Measurements from ENCODE around the gene PPP1R14D. TPM values are rescaled to one million over a fixed set of nuclear protein-coding genes. Genes with fewer than 3 reads are reported as not detected.

Gene PPP1R14D
- total and polyA plus RNA-seq, 2 of the 8 experiments (the other 6 are each of a cell fraction or from before 2014, with no cell fraction given): not detected

DNA sequence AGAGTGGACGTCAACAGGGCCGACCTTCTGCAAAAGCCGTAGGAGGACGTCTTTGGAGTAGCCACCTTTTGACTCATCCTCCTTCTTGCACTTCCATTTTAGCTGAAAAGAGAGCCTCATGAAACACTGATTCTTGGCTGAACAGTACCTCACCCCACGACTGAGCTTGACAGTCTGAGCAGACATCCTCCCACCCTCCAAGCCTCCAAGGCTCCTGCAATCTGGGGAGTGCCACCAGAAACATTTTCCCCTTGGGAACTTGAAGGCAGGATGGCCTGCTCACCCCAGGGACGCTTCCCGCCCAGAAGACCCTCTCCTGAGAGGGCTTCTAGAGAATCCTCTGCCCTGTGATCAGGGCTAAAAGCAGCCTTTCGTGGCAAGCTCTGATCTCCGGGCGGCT lies 53.5 kb downstream of the PPP1R14D start:
- Histone ChIP-seq H3K4me1 (replicated peaks in 1 of 4; ENCODE audit: control insufficient read depth in 3 of 4, insufficient read depth in 4 of 4, low read length in 3 of 4) (no peaks in the 10 kb centered on the region), H4K8ac (ENCODE audit: extremely low read depth, insufficient read depth, low read length) (no peak overlapping the region), H4K5ac (ENCODE audit: insufficient read length, low read depth, low read length) (no peak overlapping the region), H3K27me3 (replicated peaks in 1 of 4; ENCODE audit: control insufficient read depth in 3 of 4, extremely low read depth in 1 of 4, insufficient read depth in 3 of 4, low read length in 3 of 4) (no peaks in the 10 kb centered on the region), H4K91ac (replicated peaks; ENCODE audit: insufficient read length, low read length) (no peak overlapping the region), H3K14ac (ENCODE audit: insufficient read length) (no peak overlapping the region), H3K79me2 (ENCODE audit: control insufficient read depth in 1 of 2, insufficient read depth in 2 of 2, low read length in 2 of 2) (no peaks in the 10 kb centered on the region), H3K4me2 (ENCODE audit: insufficient read depth in 1 of 2, low read depth in 2 of 2, low read length in 2 of 2) (no peak overlapping the region), H3K23me2 (ENCODE audit: low read depth, low read length) (no peaks in the 10 kb centered on the region), H2BK5ac (ENCODE audit: low read depth, low read length) (no peak overlapping the region), H3K4ac (replicated peaks; ENCODE audit: insufficient read length, low read depth, low read length) (no peak overlapping the region), H2BK20ac (ENCODE audit: low read length) (no peak overlapping the region), H2BK15ac (ENCODE audit: low read length) (no peak overlapping the region), H3K9ac (replicated peaks in 1 of 4; ENCODE audit: extremely low read depth in 1 of 4, low read depth in 3 of 4, low read length in 3 of 4) (no peak overlapping the region), H4K20me1 (replicated peaks in 1 of 2; ENCODE audit: control insufficient read depth in 1 of 2, insufficient read depth in 2 of 2, low read length in 2 of 2) (peaks cover 0 to 3% of the 10 kb centered on the region in 2 experiments), H2BK120ac (replicated peaks; ENCODE audit: low read depth, low read length) (no peak overlapping the region), H3K27ac (ENCODE audit: low read depth, low read length) (no peak overlapping the region), H3K18ac (ENCODE audit: extremely low read depth, low read length) (no peak overlapping the region), H3K23ac (ENCODE audit: insufficient read length) (no peak overlapping the region), H2AK5ac (ENCODE audit: low read depth, low read length) (no peak overlapping the region), H3K9me3 (ENCODE audit: insufficient read depth in 2 of 2, low read depth in 1 of 2, low read length in 1 of 2) (no peaks in the 10 kb centered on the region), H2AFZ (ENCODE audit: low read length) (no peak overlapping the region), H3K56ac (replicated peaks; ENCODE audit: insufficient read length, low read depth, low read length) (no peak overlapping the region), H3K79me1 (ENCODE audit: low read depth, low read length) (no peaks in the 10 kb centered on the region; the same call in 1 of the 2 replicates), H3K4me3 (ENCODE audit: extremely low read depth in 1 of 4, insufficient read depth in 2 of 4, low read depth in 3 of 4, low read length in 4 of 4) (no peak overlapping the region), H2BK12ac (ENCODE audit: low read depth, low read length) (no peak overlapping the region), H3K36me3 (ENCODE audit: control insufficient read depth in 2 of 4, insufficient read depth in 4 of 4, low read length in 3 of 4) (peaks cover 0 to 20% (median 6%) of the 10 kb centered on the region in 4 experiments; a peak in 4 of 8 replicates)
- no peak for DNase-seq (ENCODE audit: low read depth in 1 of 2, low spot score in 2 of 2)
- FAIRE-seq: no peak
- POLR2A ChIA-PET (ENCODE audit: partially characterized antibody): interaction anchor here (0.6 to 1.1 kb wide), 3 partner anchors 31 to 438 kb away, joined by 3 read pairs; no protein-coding TSS in a partner anchor
- CTCF ChIA-PET (ENCODE audit: partially characterized antibody): interaction anchor here (1.0 to 15.3 kb wide), 3 partner anchors 7 to 25 kb away, joined by 3 to 184 read pairs (median 4); no protein-coding TSS in a partner anchor
- WGBS, 2 experiments (ENCODE audit: extremely low coverage in 1 of 2, insufficient coverage in 1 of 2, insufficient read length in 1 of 2, insufficient replicate concordance in 2 of 2, low coverage in 1 of 2, low lambda C conversion rate in 2 of 2, missing lambda C conversion rate in 1 of 2): 92% methylated on average over 10 of the region's 10 CpGs; no CpG with 5 or more reads in 1 of the 2 experiments
- TF ChIP-seq SIN3A (conservative IDR thresholded peaks at IDR 0.05 in 1 of 2, IDR thresholded peaks at IDR 0.05 in 1 of 2; ENCODE audit: low read depth in 1 of 2, low read length in 2 of 2) (no peak), CBX5 (IDR thresholded peaks at IDR 0.05; ENCODE audit: low read depth, low read length) (no peak), SP2 (IDR thresholded peaks at IDR 0.05; ENCODE audit: low read length) (no peak), BACH1 (IDR thresholded peaks at IDR 0.05; ENCODE audit: low read length) (no peak), JUN (IDR thresholded peaks at IDR 0.05; ENCODE audit: low read depth, low read length) (no peak), RFX5 (IDR thresholded peaks at IDR 0.05; ENCODE audit: borderline replicate concordance, low read depth, low read length) (no peak), RBBP5 (IDR thresholded peaks at IDR 0.05; ENCODE audit: borderline replicate concordance, low read depth, low read length) (no peak), SIRT6 (IDR thresholded peaks at IDR 0.05; ENCODE audit: low read length) (no peak), TBP (IDR thresholded peaks at IDR 0.05; ENCODE audit: low read depth, low read length) (no peak), USF2 (IDR thresholded peaks at IDR 0.05; ENCODE audit: low read length) (no peak), SUZ12 (IDR thresholded peaks at IDR 0.05; ENCODE audit: low read length) (no peak), CHD1 (IDR thresholded peaks at IDR 0.05; ENCODE audit: low read depth, low read length) (no peak)
- TF ChIP-seq, protein P1, sequence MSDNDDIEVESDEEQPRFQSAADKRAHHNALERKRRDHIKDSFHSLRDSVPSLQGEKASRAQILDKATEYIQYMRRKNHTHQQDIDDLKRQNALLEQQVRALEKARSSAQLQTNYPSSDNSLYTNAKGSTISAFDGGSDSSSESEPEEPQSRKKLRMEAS (IDR thresholded peaks at IDR 0.05): no peak
